AG04450 (cell line): Measurements from ENCODE around the gene KCNK7. TPM values are rescaled to one million over a fixed set of nuclear protein-coding genes. Genes with fewer than 3 reads are reported as not detected.

Experiments
- CTCF ChIA-PET: fragments of 300-600, 350-600 bp; formaldehyde crosslinking; extraction: SDS; loops from one replicate; lab custom pipeline; 2022; ENCODE audit warnings: antibody characterized with exemption, inconsistent platforms; lab: Charles Lee
- POLR2A ChIA-PET: fragments of 350-600 bp; formaldehyde crosslinking; extraction: SDS; loops from one replicate; lab custom pipeline; 2021; ENCODE audit warnings: antibody characterized with exemption, inconsistent platforms; lab: Yijun Ruan, JAX
- DNase-seq: peaks from one replicate; pipeline ENCODE4 v3.0.0-alpha.2; 2011; ENCODE audit warnings: low read depth, low spot score
- H3K27ac ChIP-seq: one replicate; pipeline ENCODE4 v1.5.1; 2012; ENCODE audit warnings: low read depth, low read length, control low read depth
- H3K27me3 ChIP-seq: one replicate; pipeline ENCODE4 v1.6.0; 2012; ENCODE audit warnings: low read length; ENCODE audit not compliant: control insufficient read depth, insufficient read depth
- H3K4me3 ChIP-seq: 2 replicates; pipeline ENCODE4 v1.5.1; 2011; ENCODE audit warnings: mild to moderate bottlenecking, low read depth, low read length, control low read depth
- H3K9me3 ChIP-seq: 2 replicates; pipeline ENCODE4 v1.5.1; 2012; ENCODE audit warnings: low read length; ENCODE audit not compliant: control insufficient read depth, insufficient read depth
- CTCF ChIP-seq: IDR thresholded peaks from 2 replicates; pipeline ENCODE4 v1.5.1; 2011; ENCODE audit warnings: low read depth, low read length, control low read depth, inconsistent platforms
- polyA plus RNA-seq: library from polyadenylated mRNA; depleted of rRNA; stranded (reverse); fragments of >200 nt; gene quantifications from 2 replicates; pipeline ENCODE4 v1.2.3, GENCODE V29; 2011

KCNK7 gene
- polyA plus RNA-seq, 1 experiment: not detected

DNA sequence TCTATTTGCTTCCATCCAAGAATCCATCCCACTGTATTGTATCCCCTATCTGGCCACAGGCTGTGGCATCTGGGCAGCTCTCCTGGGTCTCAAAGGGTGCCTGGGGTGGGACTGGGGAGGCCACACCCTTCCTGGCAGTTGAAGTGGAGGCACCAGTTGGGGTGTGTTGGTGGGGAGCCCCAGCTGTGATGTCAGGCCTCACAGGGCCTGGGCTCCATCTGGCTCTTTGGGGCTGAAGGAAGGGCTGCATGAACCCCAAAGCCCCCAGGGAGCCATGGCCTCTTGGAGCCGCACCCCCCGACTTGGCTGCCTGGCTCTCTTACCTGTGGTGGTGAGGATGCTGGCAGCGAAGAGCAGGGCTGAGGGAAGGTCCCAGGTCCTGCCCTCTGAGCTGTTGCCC is 469 bp downstream of the KCNK7 start:
- ChIA-PET CTCF (interaction anchor here (2.7 to 3.8 kb wide), 2 partner anchors 18 to 54 kb away, joined by 17 to 48 read pairs; no protein-coding TSS in a partner anchor), POLR2A (interaction anchor here (1.3 to 1.5 kb wide), 2 partner anchors 9 to 18 kb away, joined by 4 read pairs; no protein-coding TSS in a partner anchor)
- TF ChIP-seq CTCF: no peak
- H3K4me3 ChIP-seq: no peak overlapping the region
- H3K9me3 ChIP-seq: no peaks in the 10 kb centered on the region
- no peak for DNase-seq
- H3K27ac ChIP-seq: no peak overlapping the region
- H3K27me3 ChIP-seq: no peaks in the 10 kb centered on the region

GRCh38 chr11:65593518-65594414 is 1.8 kb downstream of the KCNK7 start:
- no peaks in the 10 kb centered on the region for H3K27me3 ChIP-seq
- H3K9me3 ChIP-seq: no peaks in the 10 kb centered on the region
- no peak overlapping the region for H3K4me3 ChIP-seq
- POLR2A ChIA-PET: interaction anchor here (0.5 to 1.7 kb wide), 8 partner anchors 11 to 228 kb away, joined by 3 to 17 read pairs (median 4); partner anchors contain the start of gene PCNX3
- CTCF ChIA-PET: interaction anchor here (0.6 to 3.8 kb wide), 22 partner anchors 8 to 227 kb away, joined by 3 to 48 read pairs (median 6); partner anchors contain the start of genes EHBP1L1, FAM89B, PCNX3 and SCYL1
- H3K27ac ChIP-seq: no peak overlapping the region
- no peak for DNase-seq
- TF ChIP-seq CTCF: peak; percentile 75

DNA sequence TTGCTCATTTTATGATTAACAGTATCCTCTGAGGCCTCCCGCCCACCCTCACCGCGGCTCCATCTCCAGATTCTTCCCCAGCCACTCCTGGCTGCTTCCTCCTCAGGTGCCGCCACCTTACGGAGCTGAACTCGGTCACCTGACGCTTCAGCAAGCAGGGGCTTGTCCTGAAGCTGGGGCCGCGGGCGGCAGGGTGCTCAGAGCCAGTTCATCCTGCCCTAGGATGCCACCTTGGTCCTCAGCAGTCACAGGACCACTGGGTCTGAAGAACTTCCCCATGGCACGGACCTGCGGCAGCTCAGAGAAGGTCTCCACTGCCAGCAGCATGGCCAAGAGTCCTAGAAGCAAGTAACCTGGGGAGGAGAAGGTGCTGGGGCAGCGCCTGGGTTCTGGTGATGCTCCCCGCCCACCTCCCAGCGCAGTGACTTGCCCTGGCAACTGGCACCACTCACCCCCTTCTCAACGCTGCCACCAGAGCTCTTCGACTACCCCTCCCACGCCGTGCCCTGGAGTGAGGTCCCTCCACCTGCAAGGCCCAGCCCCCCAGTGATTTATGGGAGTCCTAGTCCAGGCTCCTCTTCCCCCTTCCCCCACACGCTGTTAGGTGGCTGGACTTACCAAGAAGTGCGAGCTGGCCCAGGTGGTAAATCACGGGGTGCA is 2.6 kb downstream of the KCNK7 start:
- Histone ChIP-seq H3K9me3 (no peaks in the 10 kb centered on the region), H3K27me3 (no peaks in the 10 kb centered on the region), H3K4me3 (no peak overlapping the region), H3K27ac (no peak overlapping the region)
- POLR2A ChIA-PET: interaction anchor here (0.5 to 1.7 kb wide), 4 partner anchors 14 to 229 kb away, joined by 3 to 17 read pairs (median 4); no protein-coding TSS in a partner anchor
- CTCF ChIA-PET: interaction anchor here (0.7 to 3.8 kb wide), 13 partner anchors 9 to 226 kb away, joined by 3 to 48 read pairs (median 7); partner anchors contain the start of genes EHBP1L1, FAM89B, PCNX3 and ZNRD2
- TF ChIP-seq CTCF: no peak
- DNase-seq: no peak

DNA sequence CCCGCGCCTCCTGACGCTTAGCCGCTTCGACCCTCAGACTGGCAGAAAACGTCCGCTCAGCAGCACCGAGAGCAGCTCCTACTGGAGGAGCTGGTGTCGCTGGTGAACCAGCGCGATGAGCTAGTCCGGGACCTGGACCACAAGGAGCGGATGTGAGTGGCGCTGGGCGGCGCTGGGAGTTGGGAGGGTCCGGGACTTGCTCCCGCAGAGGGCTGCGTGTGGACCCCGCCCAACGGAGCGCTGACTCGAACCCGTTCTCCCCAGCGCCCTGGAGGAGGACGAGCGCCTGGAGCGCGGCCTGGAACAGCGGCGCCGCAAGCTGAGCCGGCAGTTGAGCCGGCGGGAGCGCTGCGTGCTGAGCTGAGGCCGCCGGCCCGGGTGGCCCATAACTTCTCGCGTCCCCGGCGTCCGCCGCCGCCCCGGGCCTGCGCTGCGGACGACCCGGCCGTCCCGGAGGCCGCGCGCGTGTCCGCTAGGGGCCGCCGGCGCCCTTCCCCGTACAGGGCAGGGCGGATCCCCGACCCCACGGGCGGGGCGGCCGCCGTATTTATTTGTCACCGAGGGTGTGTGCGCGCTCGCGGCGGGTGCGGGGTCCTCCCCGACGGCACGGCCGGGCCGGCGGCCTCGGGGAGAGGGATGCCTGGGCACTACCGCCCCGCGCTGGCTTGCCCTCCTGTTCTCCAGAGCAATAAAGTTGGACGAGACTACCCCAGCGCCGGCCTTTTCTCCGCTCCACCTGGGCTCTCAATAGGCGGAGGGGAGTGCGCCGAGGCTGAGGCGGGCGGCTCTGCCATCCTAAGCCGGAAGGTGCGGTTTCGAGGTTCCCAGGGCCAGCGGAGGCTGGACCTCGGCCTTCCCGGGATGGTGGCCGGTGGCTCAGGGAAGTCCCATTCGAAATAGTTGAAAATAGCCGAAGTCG is 3.4 kb downstream of the KCNK7 start:
- no peaks in the 10 kb centered on the region for H3K27me3 ChIP-seq
- ChIA-PET CTCF (interaction anchor here (0.6 to 3.8 kb wide), 7 partner anchors 12 to 51 kb away, joined by 3 to 48 read pairs (median 13); partner anchors contain the start of genes FAM89B, PCNX3 and ZNRD2), POLR2A (interaction anchor here (0.6 kb wide), 1 partner anchor 81 kb away, joined by 6 read pairs; no protein-coding TSS in a partner anchor)
- no peaks in the 10 kb centered on the region for H3K9me3 ChIP-seq
- DNase-seq: no peak
- H3K27ac ChIP-seq: no peak overlapping the region
- TF ChIP-seq CTCF: peak; percentile 1; the same call in 1 of the 2 replicates
- H3K4me3 ChIP-seq: no peak overlapping the region
